ENCODE results near the gene SEPTIN6.

The SEPTIN6 gene

DNA sequence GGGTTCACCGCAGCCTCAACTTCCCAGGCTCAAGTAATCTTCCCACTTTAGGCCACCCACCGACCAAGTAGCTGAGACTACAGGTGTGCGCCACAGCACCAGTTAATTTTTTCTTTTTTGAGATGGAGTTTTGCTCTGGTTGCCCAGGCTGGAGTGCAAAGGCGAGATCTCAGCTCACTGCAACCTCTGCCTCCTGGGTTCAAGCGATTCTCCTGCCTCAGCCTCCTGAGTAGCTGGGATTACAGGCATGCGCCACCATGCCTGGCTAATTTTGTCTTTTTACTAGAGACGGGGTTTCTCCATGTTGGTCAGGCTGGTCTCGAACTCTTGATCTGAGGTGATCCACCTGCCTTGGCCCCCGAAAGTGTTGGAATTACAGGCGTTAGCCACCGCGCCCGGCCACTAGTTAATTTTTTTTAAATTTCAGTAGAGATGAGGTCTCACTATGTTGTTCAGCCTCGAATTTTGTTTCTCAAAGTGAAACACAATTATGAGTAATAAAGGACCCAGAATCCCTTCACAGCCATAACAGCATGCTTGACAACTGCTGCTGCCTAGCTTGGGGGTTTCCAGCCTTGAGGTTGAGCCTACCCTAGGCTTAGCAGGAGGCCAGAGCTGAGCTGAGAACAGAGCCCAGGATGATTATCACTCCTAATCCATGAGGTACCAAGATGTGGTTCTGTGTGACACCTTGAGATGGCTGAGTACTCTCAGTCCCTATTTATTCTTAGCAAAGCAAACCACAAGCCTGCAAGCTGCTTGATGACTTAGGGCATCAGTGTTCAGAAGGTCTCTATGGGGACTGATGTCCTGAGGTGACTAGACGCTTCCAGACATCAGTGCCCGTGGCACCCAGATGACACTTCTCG lies 45.2 kb downstream of the SEPTIN6 start:
- no peak for DNase-seq

- no peak for DNase-seq
These were observed 45.9 kb downstream of the SEPTIN6 start for GRCh38 chrX:119647089-119647488.

- no peak for DNase-seq
These were observed 46.5 kb downstream of the SEPTIN6 start for GRCh38 chrX:119646515-119646914.

GRCh38 chrX:119643696-119644095 lies 49.3 kb downstream of the SEPTIN6 start:
- no peak for DNase-seq

Data from NCI-H2171 (cell line).